HG02678 (cell line): ENCODE data around the gene PLXNB3.

Experiments used
- ATAC-seq: cut with Tn5 transposase; IDR thresholded peaks from one replicate; pipeline ENCODE4 v1.9.1; 2021; ENCODE audit warnings: mild to moderate bottlenecking, moderate library complexity; ENCODE audit not compliant: unreplicated experiment

Gene PLXNB3

GRCh38 chrX:153750127-153750774, 13.8 kb upstream of the PLXNB3 start:
- no peak for ATAC-seq

GRCh38 chrX:153755136-153755535, 8.9 kb upstream of the PLXNB3 start:
- no peak for ATAC-seq

DNA sequence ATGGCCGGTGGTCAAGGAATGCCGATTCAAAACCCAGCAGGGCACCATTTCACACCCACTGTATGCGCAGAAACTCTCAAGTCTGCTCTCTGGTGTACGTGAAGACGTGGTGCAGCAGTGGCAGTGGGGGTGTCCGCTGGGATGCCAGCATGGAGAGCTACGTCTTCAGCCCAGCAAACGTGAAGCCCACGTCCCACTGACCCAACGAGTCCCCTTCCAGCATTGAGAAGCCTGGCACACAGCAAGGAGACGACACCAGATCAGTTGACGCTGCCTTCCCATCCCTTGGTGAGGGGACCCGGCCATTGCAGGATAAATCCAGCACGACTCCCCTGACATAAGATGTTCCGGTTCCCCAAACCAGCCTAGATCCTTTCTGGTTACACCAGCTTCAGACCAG, 2.2 kb upstream of the PLXNB3 start:
- ATAC-seq, result no peak

- ATAC-seq, result no peak
Observed at GRCh38 chrX:153762626-153763173, 1.3 kb upstream of the PLXNB3 start.

- ATAC-seq, result no peak
Observed at GRCh38 chrX:153763298-153763932, 634 bp upstream of the PLXNB3 start.

DNA sequence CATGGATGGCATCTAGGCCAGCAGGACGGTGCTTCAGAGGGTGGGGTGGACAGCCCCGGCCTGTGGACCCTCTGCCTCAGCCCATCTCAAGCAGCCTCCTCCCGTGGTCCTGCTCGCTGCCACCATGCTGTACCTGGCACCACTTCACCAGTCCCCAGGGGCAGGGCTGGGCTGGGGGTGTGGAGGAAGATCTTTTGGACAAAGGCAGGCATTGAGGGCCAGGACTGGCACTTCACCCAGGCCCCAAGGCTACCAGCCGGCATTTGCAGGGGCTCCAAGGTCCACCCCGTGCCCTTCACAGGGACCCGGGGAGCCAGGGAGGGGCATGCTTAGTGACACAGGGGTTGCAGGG, 713 bp downstream of the PLXNB3 start:
- no peak for ATAC-seq

- no peak for ATAC-seq
Observed at GRCh38 chrX:153765138-153766079, 1.4 kb downstream of the PLXNB3 start.

- no peak for ATAC-seq
Observed at GRCh38 chrX:153766098-153766817, 2.2 kb downstream of the PLXNB3 start.

DNA sequence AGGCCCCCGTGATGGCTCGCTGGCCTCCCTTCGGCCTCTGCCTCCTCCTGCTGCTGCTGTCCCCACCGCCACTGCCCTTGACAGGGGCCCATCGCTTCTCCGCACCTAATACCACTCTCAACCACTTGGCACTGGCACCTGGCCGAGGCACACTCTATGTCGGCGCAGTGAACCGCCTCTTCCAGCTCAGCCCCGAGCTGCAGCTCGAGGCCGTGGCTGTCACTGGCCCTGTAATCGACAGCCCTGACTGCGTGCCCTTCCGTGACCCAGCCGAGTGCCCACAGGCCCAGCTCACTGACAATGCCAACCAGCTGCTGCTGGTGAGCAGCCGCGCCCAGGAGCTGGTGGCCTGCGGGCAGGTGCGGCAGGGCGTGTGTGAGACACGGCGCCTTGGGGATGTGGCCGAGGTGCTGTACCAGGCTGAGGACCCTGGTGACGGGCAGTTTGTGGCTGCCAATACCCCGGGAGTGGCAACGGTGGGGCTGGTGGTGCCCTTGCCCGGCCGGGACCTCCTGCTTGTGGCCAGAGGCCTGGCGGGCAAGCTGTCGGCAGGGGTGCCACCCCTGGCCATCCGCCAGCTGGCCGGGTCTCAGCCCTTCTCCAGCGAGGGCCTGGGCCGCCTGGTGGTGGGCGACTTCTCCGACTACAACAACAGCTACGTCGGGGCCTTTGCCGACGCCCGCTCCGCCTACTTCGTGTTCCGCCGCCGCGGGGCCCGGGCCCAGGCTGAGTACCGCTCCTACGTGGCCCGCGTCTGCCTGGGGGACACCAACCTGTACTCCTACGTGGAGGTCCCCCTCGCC, 3.0 kb downstream of the PLXNB3 start:
- no peak for ATAC-seq

DNA sequence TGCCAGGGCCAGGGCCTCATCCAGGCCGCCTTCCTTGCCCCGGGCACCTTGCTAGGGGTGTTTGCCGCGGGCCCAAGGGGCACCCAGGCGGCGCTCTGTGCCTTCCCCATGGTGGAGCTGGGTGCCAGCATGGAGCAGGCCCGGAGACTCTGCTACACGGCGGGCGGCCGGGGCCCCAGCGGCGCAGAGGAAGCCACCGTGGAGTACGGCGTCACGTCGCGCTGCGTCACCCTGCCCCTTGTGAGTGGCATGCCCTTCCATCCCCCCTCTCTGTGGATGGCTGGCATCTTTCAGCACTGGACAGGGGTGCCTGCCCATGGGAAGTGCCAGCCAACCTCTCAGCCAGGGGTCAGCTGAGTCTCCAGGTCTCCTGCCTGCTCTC, 3.6 kb downstream of the PLXNB3 start:
- no peak for ATAC-seq

- no peak for ATAC-seq
Observed at GRCh38 chrX:153768311-153769157, 4.5 kb downstream of the PLXNB3 start.

GRCh38 chrX:153769158-153769864, 5.3 kb downstream of the PLXNB3 start:
- no peak for ATAC-seq

DNA sequence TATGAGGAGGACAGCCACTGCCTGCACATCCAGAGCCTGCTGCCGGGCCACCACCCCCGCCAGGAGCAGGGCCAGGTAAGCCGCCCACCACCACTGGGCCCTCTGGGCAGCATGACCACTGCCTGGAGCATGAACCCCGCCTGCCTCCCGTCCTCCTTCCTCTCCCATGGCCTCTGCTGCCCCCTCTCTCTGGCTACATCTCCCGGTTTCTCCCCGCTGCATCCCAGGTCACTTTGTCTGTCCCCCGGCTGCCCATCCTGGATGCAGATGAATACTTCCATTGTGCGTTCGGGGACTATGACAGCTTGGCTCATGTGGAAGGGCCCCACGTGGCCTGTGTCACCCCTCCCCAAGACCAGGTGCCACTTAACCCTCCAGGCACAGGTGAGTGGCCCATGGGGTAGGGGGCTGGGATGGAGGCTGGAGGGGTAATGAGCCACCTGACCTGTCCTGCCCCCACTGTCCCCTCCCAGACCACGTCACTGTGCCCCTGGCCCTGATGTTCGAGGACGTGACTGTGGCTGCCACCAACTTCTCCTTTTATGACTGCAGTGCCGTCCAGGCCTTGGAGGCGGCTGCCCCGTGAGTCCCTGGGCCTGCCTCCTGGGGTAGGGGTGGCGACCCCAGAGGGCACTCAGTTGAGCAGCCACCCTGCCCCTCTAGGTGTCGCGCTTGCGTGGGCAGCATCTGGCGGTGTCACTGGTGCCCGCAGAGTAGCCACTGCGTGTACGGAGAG, 6.0 kb downstream of the PLXNB3 start:
- ATAC-seq, result no peak

GRCh38 chrX:153770601-153771414, 6.8 kb downstream of the PLXNB3 start:
- no peak for ATAC-seq

DNA sequence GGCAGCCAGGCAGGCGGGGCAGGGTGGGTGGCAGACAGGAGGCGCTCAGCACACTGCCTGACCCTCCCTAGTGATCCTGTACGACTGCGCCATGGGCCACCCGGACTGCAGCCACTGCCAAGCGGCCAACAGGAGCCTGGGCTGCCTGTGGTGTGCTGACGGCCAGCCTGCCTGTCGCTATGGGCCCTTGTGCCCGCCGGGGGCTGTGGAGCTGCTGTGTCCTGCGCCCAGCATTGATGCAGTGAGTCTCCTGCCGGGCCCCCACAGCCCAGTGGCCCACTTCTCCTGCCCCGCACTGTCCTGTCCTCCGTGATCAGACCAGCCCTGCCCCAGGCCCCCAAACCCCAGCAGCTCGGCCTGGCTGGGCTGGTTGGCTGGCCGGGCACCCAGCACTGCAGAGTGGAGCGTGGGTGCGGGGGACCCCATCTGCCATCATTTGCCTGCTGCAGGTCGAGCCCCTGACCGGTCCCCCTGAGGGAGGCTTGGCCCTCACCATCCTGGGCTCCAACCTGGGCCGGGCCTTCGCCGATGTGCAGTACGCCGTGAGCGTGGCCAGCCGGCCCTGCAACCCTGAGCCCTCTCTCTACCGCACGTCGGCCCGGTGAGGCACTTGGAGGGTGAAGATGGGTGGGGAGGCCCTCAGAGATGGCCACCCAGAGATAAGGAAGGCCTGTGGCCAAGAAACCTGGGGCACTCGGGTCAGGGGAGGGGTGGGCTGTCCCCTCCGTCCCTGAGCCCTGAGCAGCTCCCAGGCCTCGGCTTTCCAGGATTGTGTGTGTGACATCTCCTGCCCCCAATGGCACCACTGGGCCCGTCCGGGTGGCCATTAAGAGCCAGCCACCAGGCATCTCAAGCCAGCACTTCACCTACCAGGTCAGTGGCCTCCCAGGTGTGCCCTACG, 7.6 kb downstream of the PLXNB3 start:
- no peak for ATAC-seq
